ENCODE results near the gene APOBEC3A. TPM values are rescaled to one million over a fixed set of nuclear protein-coding genes. Genes with fewer than 3 reads are reported as not detected.
"Not testable (repeated sequence)": the region's sequence is repeated elsewhere in the genome, so short reads cannot be mapped to it uniquely, and the experiment has no call there.

The APOBEC3A gene
- total RNA-seq, 1 donor from 2014 or later: not detected

DNA sequence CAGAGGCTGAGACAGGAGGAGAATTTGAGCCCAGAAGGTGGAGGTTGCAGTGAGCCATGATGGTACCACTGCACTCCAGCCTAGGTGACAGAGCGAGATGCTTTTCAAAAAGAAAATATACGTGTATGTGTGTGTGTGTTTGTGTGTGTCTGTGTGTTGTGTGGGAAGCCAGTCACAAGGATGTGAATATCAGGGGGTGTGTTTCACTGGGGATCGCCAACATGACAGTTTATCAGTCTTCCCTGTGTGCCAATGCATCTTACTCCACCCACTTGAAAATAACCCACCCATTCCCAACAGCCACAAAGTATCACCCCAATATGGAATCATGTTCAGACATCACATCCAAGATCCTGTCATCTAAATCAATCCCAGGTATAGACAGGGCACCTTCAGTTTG is 14.4 kb downstream of the APOBEC3A start:
- Mint-ChIP-seq H3K27ac (ENCODE audit: unreplicated experiment) (no peak overlapping the region), H3K36me3 (ENCODE audit: unreplicated experiment) (no peaks in the 10 kb centered on the region), H3K27me3 (ENCODE audit: unreplicated experiment) (peaks cover 12% of the 10 kb centered on the region), H3K4me1 (ENCODE audit: low read depth, unreplicated experiment) (no peaks in the 10 kb centered on the region), H3K4me3 (ENCODE audit: unreplicated experiment) (no peak overlapping the region), H3K9me3 (ENCODE audit: unreplicated experiment) (peaks cover 4% of the 10 kb centered on the region)
- DNase-seq: no peak
- TF ChIP-seq CTCF (IDR thresholded peaks at IDR 0.05; ENCODE audit: partially characterized antibody, unreplicated experiment): no peak

DNA sequence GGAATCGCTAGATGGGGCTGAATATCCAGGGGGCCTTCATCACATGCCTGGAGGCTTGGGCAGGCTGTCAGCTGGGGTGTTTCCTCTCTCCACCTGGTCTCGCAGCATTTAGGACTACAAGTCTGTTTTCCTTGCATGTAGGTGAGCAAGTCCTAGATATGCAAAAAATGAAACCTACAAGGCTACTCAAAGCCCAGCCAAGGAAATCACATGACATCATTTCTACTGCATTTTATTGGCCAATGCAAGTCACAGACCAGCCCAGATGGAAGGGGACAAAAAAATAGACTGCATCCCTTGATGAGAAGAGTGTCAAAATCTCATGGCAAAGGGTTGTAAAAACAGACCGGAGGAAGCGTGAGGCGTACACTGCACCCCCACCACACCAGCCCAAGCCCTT is 15.1 kb downstream of the APOBEC3A start:
- TF ChIP-seq CTCF (IDR thresholded peaks at IDR 0.05; ENCODE audit: partially characterized antibody, unreplicated experiment): no peak
- peaks cover 4% of the 10 kb centered on the region for H3K36me3 Mint-ChIP-seq (ENCODE audit: unreplicated experiment)
- H3K4me1 Mint-ChIP-seq (ENCODE audit: low read depth, unreplicated experiment): no peaks in the 10 kb centered on the region
- no peak overlapping the region for H3K4me3 Mint-ChIP-seq (ENCODE audit: unreplicated experiment)
- H3K27ac Mint-ChIP-seq (ENCODE audit: unreplicated experiment): no peak overlapping the region
- no peak for DNase-seq
- peaks cover 4% of the 10 kb centered on the region for H3K9me3 Mint-ChIP-seq (ENCODE audit: unreplicated experiment)
- H3K27me3 Mint-ChIP-seq (ENCODE audit: unreplicated experiment): peaks cover 14% of the 10 kb centered on the region

- H3K9me3 Mint-ChIP-seq (ENCODE audit: unreplicated experiment): peaks cover 6% of the 10 kb centered on the region
- H3K36me3 Mint-ChIP-seq (ENCODE audit: unreplicated experiment): peaks cover 4% of the 10 kb centered on the region
- H3K27ac Mint-ChIP-seq (ENCODE audit: unreplicated experiment): no peak overlapping the region
- TF ChIP-seq CTCF (IDR thresholded peaks at IDR 0.05; ENCODE audit: partially characterized antibody, unreplicated experiment): peak; percentile 91
- H3K27me3 Mint-ChIP-seq (ENCODE audit: unreplicated experiment): peaks cover 14% of the 10 kb centered on the region
- no peak overlapping the region for H3K4me3 Mint-ChIP-seq (ENCODE audit: unreplicated experiment)
- no peaks in the 10 kb centered on the region for H3K4me1 Mint-ChIP-seq (ENCODE audit: low read depth, unreplicated experiment)
- DNase-seq: peak; percentile 69
These were observed 16.1 kb downstream of the APOBEC3A start for GRCh38 chr22:38973289-38974169.

DNA sequence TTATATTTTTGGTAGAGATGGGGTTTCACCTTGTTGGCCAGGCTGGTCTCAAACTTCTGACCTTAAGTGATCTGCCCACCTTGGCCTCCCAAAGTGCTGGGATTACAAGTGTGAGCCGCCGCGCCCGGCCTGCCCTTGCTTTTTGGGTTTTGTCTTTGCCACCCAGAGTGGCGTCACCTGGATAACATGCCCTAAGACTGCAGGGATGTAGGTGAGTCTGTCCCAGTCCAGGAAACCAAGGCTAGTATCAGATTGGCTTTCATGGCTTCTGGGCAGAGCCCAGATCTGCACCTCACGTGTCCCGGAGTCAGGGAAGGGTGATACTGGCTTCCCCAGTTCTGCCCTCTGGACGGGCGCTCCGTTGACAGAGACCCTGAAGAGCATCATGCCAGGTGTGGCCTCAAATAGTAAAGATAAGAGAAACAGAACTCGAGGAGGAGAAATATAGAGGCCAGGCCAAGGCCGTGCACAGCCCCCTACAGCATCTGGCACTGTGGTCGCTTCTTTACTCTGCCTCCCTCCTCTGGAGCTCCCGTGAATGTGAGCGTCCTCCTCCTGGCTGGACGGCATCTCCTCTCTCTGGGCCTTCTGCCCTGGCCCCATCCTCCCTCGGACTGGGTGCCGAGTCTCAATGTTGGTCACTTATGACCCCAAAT is 16.9 kb downstream of the APOBEC3A start:
- Mint-ChIP-seq H3K4me1 (ENCODE audit: low read depth, unreplicated experiment) (no peaks in the 10 kb centered on the region), H3K9me3 (ENCODE audit: unreplicated experiment) (peaks cover 6% of the 10 kb centered on the region), H3K36me3 (ENCODE audit: unreplicated experiment) (peaks cover 4% of the 10 kb centered on the region), H3K27me3 (ENCODE audit: unreplicated experiment) (peaks cover 10% of the 10 kb centered on the region), H3K4me3 (ENCODE audit: unreplicated experiment) (no peak overlapping the region), H3K27ac (ENCODE audit: unreplicated experiment) (no peak overlapping the region)
- no peak for DNase-seq
- no peak for TF ChIP-seq CTCF (IDR thresholded peaks at IDR 0.05; ENCODE audit: partially characterized antibody, unreplicated experiment)

GRCh38 chr22:38974826-38975175 is 17.4 kb downstream of the APOBEC3A start:
- no peak for DNase-seq
- peaks cover 4% of the 10 kb centered on the region for H3K36me3 Mint-ChIP-seq (ENCODE audit: unreplicated experiment)
- H3K4me1 Mint-ChIP-seq (ENCODE audit: low read depth, unreplicated experiment): no peaks in the 10 kb centered on the region
- no peak overlapping the region for H3K4me3 Mint-ChIP-seq (ENCODE audit: unreplicated experiment)
- H3K27me3 Mint-ChIP-seq (ENCODE audit: unreplicated experiment): peaks cover 10% of the 10 kb centered on the region
- TF ChIP-seq CTCF (IDR thresholded peaks at IDR 0.05; ENCODE audit: partially characterized antibody, unreplicated experiment): no peak
- H3K9me3 Mint-ChIP-seq (ENCODE audit: unreplicated experiment): peaks cover 6% of the 10 kb centered on the region
- no peak overlapping the region for H3K27ac Mint-ChIP-seq (ENCODE audit: unreplicated experiment)

GRCh38 chr22:38977289-38977688 is 19.9 kb downstream of the APOBEC3A start:
- H3K27me3 Mint-ChIP-seq (ENCODE audit: unreplicated experiment); H3K27ac Mint-ChIP-seq (ENCODE audit: unreplicated experiment); H3K9me3 Mint-ChIP-seq (ENCODE audit: unreplicated experiment); DNase-seq; H3K4me1 Mint-ChIP-seq (ENCODE audit: low read depth, unreplicated experiment); H3K4me3 Mint-ChIP-seq (ENCODE audit: unreplicated experiment); H3K36me3 Mint-ChIP-seq (ENCODE audit: unreplicated experiment): not testable (repeated sequence)

DNA sequence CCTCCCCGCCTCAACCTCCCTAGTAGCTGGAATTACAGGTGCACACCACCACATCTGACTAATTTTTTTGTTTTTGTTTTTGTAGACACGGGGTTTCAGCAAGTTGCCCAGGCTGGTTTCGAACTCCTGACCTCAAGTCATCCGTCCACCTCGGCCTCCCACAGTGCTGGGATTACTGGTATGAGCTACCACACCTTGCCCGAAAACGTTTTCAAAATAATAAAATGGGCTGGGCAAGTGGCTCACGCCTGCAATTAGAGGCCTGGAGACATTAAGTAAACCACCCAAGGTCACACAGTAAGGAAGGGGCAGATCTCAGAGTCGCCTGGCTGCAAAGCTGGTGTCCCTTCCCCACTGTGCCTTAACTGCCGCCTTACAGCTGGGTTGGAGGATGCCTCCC is 23.2 kb downstream of the APOBEC3A start:
- not testable (repeated sequence) for H3K27ac Mint-ChIP-seq (ENCODE audit: unreplicated experiment); DNase-seq; H3K27me3 Mint-ChIP-seq (ENCODE audit: unreplicated experiment); H3K9me3 Mint-ChIP-seq (ENCODE audit: unreplicated experiment); H3K4me1 Mint-ChIP-seq (ENCODE audit: low read depth, unreplicated experiment); H3K4me3 Mint-ChIP-seq (ENCODE audit: unreplicated experiment)
- peaks cover 11% of the 10 kb centered on the region for H3K36me3 Mint-ChIP-seq (ENCODE audit: unreplicated experiment)
